ENCODE measurements around the gene PRKCE. TPM values are rescaled to one million over a fixed set of nuclear protein-coding genes. Genes with fewer than 3 reads are reported as not detected.

The PRKCE gene
- total and polyA plus RNA-seq, 2 donors (not counting 1 experiment from before 2014, with no cell fraction given), result 23.6 to 271 TPM

GRCh38 chr2:45909171-45909565, 257.7 kb downstream of the PRKCE start:
- intact Hi-C loops (cut with micrococcal nuclease), result loop anchor here (2.0 kb wide), 1 partner anchor 20 kb away; no protein-coding TSS in a partner anchor
- Histone ChIP-seq H3K27me3 (replicated peaks in 1 of 4; ENCODE audit: control extremely low read depth in 1 of 4, control insufficient read depth in 3 of 4, insufficient read depth in 4 of 4, low read length in 3 of 4) (no peaks in the 10 kb centered on the region), H2AFZ (ENCODE audit: insufficient read depth, low read depth, low read length, poor library complexity, severe bottlenecking) (no peak overlapping the region), H4K20me1 (ENCODE audit: control insufficient read depth, insufficient read depth, low read length, poor library complexity, severe bottlenecking) (no peaks in the 10 kb centered on the region), H3K79me2 (ENCODE audit: control insufficient read depth, insufficient read depth, low read length) (peaks cover 48% of the 10 kb centered on the region), H3K9ac (ENCODE audit: low read length) (no peak overlapping the region), H3K9me3 (ENCODE audit: control extremely low read depth in 1 of 3, control insufficient read depth in 2 of 3, insufficient read depth in 1 of 3, low read length in 2 of 3) (no peaks in the 10 kb centered on the region), H3K4me1 (ENCODE audit: control insufficient read depth in 2 of 2, insufficient read depth in 2 of 2, low read length in 2 of 2) (peaks cover 43 to 58% of the 10 kb centered on the region in 2 donors), H3K27ac (ENCODE audit: low read length in 2 of 2) (peak overlapping the region; percentile 19 to 85), H3K4me3 (ENCODE audit: control extremely low read depth in 1 of 5, extremely low read depth in 1 of 5, insufficient read depth in 1 of 5, low read depth in 2 of 5, low read length in 4 of 5) (no peak overlapping the region), H3K36me3 (replicated peaks in 1 of 2; ENCODE audit: control extremely low read depth in 1 of 2, control insufficient read depth in 1 of 2, extremely low read depth in 1 of 2, insufficient read depth in 2 of 2, low read length in 1 of 2) (no peaks in the 10 kb centered on the region), H3K4me2 (replicated peaks; ENCODE audit: low read depth, low read length, poor library complexity, severe bottlenecking) (peak overlapping the region; percentile 55)
- Mint-ChIP-seq H3K9me3 (ENCODE audit: insufficient read depth) (no peaks in the 10 kb centered on the region), H3K27me3 (no peaks in the 10 kb centered on the region), H3K4me1 (peaks cover 82% of the 10 kb centered on the region), H3K27ac (peak overlapping the region; percentile 59), H3K4me3 (peak overlapping the region; percentile 48)
- no peak for ATAC-seq (ENCODE audit: low read depth)
- POLR2A ChIA-PET, result no interaction called here
- no CpG with 5 or more reads among the region's 3 CpGs for WGBS (ENCODE audit: insufficient coverage)
- TF ChIP-seq CTCF (IDR thresholded peaks at IDR 0.05), result no peak
- no peak for TF ChIP-seq EZH2 (IDR thresholded peaks at IDR 0.05; ENCODE audit: borderline replicate concordance, insufficient read depth, low read depth, low read length, poor library complexity, severe bottlenecking)
- CTCF ChIA-PET, result interaction anchor here (0.7 kb wide), 1 partner anchor 267 kb away, joined by 3 read pairs; no protein-coding TSS in a partner anchor
- DNase-seq, result no peak

- H2AFZ ChIP-seq (ENCODE audit: insufficient read depth, low read depth, low read length, poor library complexity, severe bottlenecking), result no peak overlapping the region
- Mint-ChIP-seq H3K27ac (peak overlapping the region; percentile 59), H3K9me3 (ENCODE audit: insufficient read depth) (no peaks in the 10 kb centered on the region), H3K27me3 (no peaks in the 10 kb centered on the region), H3K4me1 (peaks cover 82% of the 10 kb centered on the region), H3K4me3 (peak overlapping the region; percentile 48)
- H3K4me2 ChIP-seq (replicated peaks; ENCODE audit: low read depth, low read length, poor library complexity, severe bottlenecking), result peak overlapping the region; percentile 55
- peaks cover 49 to 63% of the 10 kb centered on the region in 2 donors for H3K4me1 ChIP-seq (ENCODE audit: control insufficient read depth in 2 of 2, insufficient read depth in 2 of 2, low read length in 2 of 2)
- TF ChIP-seq CTCF (IDR thresholded peaks at IDR 0.05) (no peak), EZH2 (IDR thresholded peaks at IDR 0.05; ENCODE audit: borderline replicate concordance, insufficient read depth, low read depth, low read length, poor library complexity, severe bottlenecking) (no peak)
- WGBS (ENCODE audit: insufficient coverage), result 27% methylated on average over 1 of the region's 5 CpGs
- H3K9ac ChIP-seq (ENCODE audit: low read length), result peak overlapping the region; percentile 6
- intact Hi-C loops (cut with micrococcal nuclease), result loop anchor here (2.0 kb wide), 1 partner anchor 21 kb away; no protein-coding TSS in a partner anchor
- H3K27me3 ChIP-seq (replicated peaks in 1 of 4; ENCODE audit: control extremely low read depth in 1 of 4, control insufficient read depth in 3 of 4, insufficient read depth in 4 of 4, low read length in 3 of 4), result no peaks in the 10 kb centered on the region
- POLR2A ChIA-PET, result no interaction called here
- no peak overlapping the region for H3K4me3 ChIP-seq (ENCODE audit: control extremely low read depth in 1 of 5, extremely low read depth in 1 of 5, insufficient read depth in 1 of 5, low read depth in 2 of 5, low read length in 4 of 5)
- peak overlapping the region; percentile 43 to 85 for H3K27ac ChIP-seq (ENCODE audit: low read length in 2 of 2)
- CTCF ChIA-PET, result interaction anchor here (0.7 kb wide), 1 partner anchor 267 kb away, joined by 3 read pairs; no protein-coding TSS in a partner anchor
- DNase-seq, result peak; percentile 86
- H3K9me3 ChIP-seq (ENCODE audit: control extremely low read depth in 1 of 3, control insufficient read depth in 2 of 3, insufficient read depth in 1 of 3, low read length in 2 of 3), result no peaks in the 10 kb centered on the region
- ATAC-seq (ENCODE audit: low read depth), result peak; percentile 83
- H3K79me2 ChIP-seq (ENCODE audit: control insufficient read depth, insufficient read depth, low read length), result peaks cover 51% of the 10 kb centered on the region
- H4K20me1 ChIP-seq (ENCODE audit: control insufficient read depth, insufficient read depth, low read length, poor library complexity, severe bottlenecking), result no peaks in the 10 kb centered on the region
- H3K36me3 ChIP-seq (replicated peaks in 1 of 2; ENCODE audit: control extremely low read depth in 1 of 2, control insufficient read depth in 1 of 2, extremely low read depth in 1 of 2, insufficient read depth in 2 of 2, low read length in 1 of 2), result no peaks in the 10 kb centered on the region
Observed at GRCh38 chr2:45909677-45910191, 258.3 kb downstream of the PRKCE start.
